ENCODE measurements around the gene UBXN6.

Gene UBXN6

DNA sequence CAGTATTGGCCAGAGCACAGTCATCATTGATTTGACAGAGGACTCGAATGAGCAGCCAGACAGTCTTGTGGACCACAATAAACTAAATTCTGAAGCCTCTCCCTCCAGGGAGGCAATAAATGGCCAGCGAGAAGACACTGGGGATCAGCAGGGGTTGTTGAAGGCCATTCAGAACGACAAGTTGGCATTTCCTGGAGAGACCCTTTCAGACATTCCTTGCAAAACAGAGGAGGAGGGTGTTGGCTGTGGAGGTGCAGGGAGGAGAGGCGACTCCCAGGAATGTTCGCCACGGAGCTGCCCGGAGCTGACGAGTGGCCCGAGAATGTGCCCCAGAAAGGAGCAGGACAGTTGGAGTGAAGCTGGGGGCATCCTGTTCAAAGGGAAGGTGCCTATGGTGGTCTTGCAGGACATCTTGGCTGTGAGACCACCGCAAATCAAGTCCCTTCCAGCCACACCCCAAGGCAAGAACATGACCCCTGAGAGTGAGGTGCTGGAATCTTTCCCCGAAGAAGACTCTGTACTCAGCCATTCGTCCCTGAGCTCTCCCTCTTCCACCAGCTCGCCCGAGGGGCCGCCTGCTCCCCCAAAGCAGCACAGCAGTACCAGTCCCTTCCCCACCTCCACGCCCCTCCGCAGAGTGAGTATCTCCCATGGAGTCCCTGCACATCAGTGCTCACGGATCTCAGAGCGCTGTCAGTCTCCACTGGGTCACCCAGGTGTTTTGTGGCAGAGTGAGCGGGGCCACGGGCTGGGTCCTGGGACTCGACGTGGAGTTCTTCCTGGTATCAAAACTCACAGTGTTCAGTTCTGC, 48.3 kb downstream of the UBXN6 start:
- peak; percentile 70 for DNase-seq (ENCODE audit: low spot score)

DNA sequence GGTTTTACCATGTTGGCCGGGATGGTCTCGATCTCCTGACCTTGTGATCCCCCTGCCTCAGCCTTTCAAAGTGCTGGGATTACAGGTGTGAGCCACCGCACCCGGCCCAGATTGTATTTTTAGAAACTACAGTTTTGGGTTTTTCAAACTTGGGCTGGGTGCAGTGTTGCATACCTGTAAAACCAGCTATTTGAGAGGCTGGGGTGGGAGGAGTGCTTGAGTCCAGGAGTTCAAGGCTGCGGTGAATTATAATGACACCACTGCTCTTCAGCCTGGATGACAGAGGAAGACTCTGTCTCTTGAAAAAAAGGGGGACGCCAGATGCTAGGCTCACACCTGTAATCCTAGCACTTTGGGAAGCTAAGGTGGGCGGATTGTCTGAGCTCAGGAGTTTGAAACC, 51.0 kb downstream of the UBXN6 start:
- DNase-seq (ENCODE audit: low spot score) = no peak

DNA sequence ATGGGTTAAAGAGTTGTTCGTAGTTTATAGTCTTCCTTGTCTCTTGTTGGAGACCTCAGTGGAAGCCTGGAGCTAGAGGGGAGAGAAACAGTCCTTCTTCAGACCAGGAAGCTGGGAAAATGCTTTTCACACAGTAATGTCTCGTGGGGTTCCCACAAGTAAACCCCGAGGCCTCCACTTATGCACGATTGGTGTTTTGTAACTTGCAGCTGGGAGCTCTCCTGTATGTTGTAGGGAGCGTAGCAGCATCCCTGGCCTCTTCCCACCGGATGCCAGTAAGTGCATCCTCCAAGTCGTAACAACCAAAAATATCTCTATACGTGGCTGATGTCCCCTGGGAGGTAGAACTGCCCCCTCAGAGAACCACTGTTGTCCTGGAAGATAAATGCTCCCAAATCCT, 51.6 kb downstream of the UBXN6 start:
- no peak for DNase-seq (ENCODE audit: low spot score)

DNA sequence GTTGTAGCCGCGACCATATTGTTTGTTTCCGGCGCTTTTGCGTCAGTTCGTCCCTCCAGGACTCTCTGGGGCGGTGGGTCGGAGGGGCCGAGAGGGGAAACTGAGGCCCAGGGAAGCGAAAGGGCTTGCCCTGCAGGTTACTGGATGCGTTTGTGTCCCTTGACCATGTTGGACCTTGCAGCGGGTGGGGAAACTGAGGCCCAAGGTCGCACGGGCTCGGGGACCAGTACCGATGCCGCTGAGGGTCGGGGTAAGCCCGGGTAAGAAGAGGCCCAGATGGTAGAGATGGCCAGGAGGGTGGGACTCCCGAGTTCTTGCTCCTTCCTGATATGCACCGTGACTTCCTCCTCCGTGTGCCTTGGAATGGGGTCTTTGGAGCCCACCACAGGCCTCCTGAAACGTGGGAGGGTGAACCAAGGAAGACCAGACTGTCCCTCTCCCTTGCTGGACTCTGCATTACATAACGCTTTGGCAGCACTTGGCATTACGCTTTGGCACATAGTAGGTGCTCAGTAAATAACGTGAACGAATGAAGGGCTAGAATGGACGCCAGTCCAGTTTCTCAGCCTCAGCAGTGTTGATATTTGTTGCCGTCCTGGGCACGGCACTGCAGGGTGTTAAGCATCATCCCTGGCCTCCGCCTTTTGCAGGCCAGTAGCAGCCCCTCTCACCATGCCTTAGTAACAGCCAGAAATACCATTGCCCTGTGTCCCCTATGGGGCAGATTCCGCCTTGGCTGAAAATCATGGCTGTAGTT, 54.4 kb downstream of the UBXN6 start:
- DNase-seq (ENCODE audit: low spot score) = no peak

DNA sequence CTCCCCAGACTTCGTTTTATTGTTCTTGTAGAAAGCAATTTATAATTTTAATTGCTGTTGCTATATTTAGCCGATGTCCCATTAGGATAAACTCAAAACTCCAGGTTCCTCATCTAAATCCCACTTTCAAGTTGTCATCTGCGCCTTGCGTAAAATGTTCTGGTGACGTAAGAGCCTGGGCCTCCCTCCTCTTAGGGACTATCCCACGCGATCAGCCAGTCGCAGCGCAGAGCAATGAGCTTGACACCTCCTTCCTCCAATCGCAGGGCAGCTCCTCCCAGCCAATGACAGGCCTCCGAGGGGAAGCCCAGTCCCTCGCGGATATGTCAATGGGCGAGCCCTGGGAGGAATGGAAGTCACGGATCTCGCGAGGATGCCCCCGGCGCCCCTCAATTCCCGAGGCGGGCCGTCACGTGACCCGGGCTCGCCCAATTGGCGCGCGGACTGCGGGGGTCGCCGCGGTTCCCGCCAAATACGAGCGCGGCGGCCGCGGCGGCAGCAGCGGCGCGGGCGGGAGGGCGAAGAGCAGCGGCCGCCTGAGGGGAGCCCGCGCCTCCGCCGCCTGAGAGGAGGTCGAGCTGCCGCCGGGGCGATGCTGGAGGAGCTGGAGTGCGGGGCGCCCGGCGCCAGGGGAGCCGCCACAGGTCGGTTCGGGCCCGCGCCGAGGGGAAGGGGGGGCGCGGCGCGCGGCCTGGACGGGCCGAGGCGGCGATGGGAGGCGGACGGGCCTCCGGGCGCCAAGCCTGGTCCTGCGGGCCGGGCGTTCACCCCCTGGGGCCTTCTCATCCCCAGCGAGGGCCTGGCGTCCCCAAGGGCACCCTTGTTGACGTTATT, 55.2 kb downstream of the UBXN6 start, which contains the start of gene CHAF1A:
TSS of gene CHAF1A (plus strand) at position 470 of the 834 bp plus-strand sequence. CDS start at position 593, 123 bp downstream.
- DNase-seq (ENCODE audit: low spot score) = peak; percentile 99

DNA sequence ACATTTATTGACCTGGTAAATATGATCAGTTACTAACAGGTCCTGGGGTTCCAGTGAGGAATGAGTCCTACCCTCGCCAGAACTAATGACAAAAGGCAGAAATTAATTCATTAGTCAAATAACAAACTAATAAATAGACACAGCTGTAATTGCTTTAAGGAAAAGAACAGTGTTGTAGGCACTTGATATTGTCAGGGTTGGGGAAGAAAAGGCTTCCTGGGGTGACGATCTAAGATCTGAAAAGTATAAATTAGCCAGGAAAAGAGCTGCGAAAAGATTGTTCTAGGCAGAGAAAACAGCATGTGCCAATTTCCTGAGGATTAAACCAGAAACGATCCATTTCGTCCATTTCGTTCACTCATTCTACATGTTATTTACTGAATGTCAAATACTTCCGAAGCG, 55.8 kb downstream of the UBXN6 start:
- no peak for DNase-seq (ENCODE audit: low spot score)

DNA sequence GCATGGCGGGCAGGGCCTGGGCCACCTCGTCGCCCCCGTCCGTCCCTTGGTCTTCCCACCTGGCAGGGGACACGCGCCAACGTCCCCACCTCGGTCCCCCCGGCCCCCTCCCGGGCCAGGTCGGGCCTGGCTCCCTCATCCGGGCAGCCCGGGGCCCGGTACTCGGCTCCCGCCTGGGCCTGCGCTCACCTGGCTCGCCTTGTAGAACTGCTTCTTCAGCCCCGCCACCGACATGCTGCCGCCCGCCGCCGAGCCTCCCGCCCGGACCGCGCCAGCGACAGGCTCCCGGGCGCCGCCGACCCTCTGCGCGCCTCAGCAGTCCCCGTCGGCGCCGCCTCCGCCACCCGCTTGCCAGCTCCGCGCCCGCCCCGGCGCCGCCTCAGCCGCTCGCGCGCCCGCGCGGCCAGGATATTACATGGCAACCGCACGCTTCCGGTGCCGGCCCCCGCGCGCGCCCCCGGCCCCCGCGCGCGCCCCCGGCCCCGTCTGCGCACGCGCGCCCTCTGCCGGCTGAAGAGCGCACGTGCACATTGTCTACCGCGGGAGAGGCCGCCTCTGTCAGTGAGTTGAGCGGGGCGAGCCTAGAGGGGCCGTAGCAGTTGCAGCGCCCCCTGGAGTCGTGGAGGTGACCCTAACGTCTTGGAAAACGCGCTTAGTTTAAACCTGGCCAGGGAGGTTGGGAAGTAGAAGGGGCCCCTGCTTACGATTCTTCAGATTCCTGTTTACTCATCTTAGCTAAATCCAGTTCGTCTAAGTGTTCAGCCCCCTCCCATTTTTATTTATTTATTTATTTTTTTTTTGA, 57.3 kb downstream of the UBXN6 start, which contains the start of gene SH3GL1:
TSS of gene SH3GL1 (minus strand) at position 413 of the 802 bp plus-strand sequence. CDS start at position 234, 179 bp downstream.
- DNase-seq (ENCODE audit: low spot score) = peak; percentile 86

DNA sequence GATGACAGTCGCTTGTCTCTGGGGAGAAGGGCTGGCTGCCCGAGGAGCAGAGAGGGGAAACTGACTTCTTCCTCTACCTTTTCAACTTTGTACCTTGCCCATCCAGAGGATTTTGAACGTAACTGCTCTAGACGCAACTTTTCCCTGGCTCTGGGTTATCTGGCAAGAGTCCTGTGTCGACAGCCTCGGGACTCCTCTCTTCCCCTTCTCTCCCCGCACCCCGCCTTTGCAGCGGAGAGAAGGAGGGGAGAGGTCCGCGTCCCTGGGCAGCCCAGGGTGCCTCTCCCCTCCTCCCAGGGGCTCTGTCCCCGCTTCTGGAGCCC, 57.8 kb downstream of the UBXN6 start:
- DNase-seq (ENCODE audit: low spot score) = no peak

DNA sequence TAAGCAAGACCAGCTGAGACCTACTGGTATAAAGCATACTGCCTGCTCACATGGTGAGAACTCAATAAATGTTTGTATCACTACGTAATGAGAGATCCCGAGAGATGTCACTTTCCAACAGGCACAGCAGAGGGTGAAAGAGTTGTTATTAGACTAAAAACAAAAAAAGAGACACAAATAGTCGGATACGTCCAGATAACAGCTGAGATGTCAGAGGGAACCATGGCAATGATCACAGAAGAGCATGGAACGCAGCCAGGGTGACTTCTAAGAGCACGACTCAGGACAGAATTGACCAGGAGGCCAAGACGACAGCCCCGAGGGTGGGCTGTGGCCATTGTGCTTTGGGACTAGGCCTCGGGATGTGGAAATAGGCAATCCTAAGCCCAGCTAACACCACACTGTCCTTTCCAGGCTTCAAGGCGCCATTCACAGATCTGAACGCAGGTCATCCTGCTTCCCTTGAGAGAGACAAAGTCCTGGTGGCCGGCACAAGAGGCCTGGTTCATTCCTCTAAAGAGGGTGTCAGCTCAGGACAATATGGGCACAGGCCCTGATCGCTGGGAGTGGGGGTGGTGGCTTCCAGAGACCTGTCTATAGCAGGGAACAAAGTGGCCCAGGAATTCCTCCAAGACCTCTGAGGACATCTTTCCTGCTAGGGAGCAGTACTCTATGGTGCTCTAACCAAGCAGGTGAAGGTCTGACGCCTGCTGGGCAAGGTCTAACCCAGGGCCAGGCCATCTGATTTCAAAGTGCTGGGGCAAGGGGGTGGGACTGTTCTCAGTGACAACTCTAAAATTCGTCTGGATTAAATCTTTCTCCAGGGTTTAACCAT, 60.4 kb downstream of the UBXN6 start:
- no peak for DNase-seq (ENCODE audit: low spot score)
